Measurements from ENCODE around the gene IFNG. TPM values are rescaled to one million over a fixed set of nuclear protein-coding genes. Genes with fewer than 3 reads are reported as not detected.

Gene IFNG
- total RNA-seq, 1 donor from 2014 or later: not detected

GRCh38 chr12:68106160-68106559, 53.4 kb downstream of the IFNG start:
- Histone ChIP-seq H3K36me3 (no peaks in the 10 kb centered on the region), H3K27ac (no peak overlapping the region), H3K4me3 (no peak overlapping the region), H3K4me1 (no peaks in the 10 kb centered on the region), H3K9me3 (no peaks in the 10 kb centered on the region), H3K27me3 (no peaks in the 10 kb centered on the region)
- intact Hi-C loops (cut with DNase I): no loop called here
- TF ChIP-seq CTCF (IDR thresholded peaks at IDR 0.05): no peak
- DNase-seq (ENCODE audit: low spot score in 2 of 2): no peak

Other genes starting within 250 kb of the IFNG start
- gene IFNG-AS1, start 170.3 kb downstream of the IFNG start, total RNA-seq: not detected
- gene IL26, start 66.1 kb upstream of the IFNG start, total RNA-seq: not detected
- gene IL22, start 93.9 kb upstream of the IFNG start, total RNA-seq: not detected
- 9.5 TPM for gene MDM1, start 172.6 kb upstream of the IFNG start, total RNA-seq